ENCODE measurements around the gene TMPRSS7. TPM values are rescaled to one million over a fixed set of nuclear protein-coding genes. Genes with fewer than 3 reads are reported as not detected.
"Not testable (repeated sequence)": the region's sequence is repeated elsewhere in the genome, so short reads cannot be mapped to it uniquely, and the experiment has no call there.

TMPRSS7 gene
- total RNA-seq, 1 experiment from 2014 or later: 0.10 TPM

DNA sequence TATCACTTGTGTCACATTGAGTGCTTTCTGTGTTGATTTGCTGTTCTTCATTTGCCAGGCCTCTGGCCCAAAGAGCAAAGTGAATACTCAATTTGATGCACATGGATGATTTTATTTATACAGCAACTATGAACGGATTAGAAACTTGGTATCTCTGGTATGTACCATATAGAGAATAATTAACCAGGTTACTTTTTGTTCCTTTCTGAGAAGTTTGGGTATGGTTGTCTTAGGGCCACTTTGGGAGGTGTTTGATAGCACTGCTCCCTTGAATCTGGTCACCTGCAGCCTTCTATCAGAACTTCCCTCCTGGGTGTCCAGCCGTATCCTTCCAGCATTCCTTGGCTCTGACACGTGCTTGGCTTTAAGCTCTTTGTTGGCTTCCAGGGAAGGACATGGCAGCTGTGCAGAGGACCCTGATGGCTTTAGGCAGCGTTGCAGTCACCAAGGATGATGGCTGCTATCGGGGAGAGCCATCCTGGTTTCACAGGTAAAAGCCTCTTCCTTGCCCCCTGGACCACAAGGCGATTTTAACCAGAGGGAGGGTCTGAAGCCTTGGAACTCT is 23.1 kb upstream of the TMPRSS7 start:
- DNase-seq (ENCODE audit: low read depth): no peak

DNA sequence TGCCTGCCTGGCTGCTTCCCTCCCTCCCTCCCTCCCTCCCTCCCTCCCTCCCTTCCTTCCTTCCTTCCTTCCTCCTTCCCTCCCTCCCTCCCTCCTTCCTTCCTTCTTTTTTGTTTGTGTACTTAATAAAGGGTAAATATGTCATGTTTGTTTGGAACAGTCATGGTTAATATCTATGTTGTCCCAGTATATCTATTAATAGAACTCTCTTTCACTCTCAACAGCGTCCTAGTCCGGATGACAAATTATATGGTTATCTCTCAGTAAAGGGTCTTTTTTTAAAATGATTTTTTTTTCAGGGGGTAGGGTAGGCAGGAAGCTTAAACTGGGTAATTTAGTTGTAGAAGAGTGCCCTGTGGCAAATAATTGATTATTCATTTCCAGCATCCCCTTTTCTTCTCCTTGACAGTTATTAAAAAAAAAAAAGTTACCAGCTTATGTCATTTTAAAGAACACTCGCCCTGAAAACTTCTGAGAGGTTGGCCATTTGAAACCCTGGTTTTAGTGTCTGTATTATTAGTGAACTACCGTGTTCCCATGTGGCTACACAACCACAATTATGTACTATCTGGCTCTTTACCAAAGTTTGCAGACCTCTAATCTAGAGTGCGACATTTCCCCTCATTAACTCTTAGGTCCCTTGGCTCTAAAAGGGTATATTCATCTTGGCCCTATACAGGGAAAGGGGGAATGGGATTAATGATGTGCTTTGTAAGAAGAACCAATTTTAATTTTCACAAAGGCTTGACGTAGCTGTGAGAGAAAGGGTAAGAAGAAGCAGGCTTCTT is 22.1 kb upstream of the TMPRSS7 start:
- no peak for DNase-seq (ENCODE audit: low read depth)

DNA sequence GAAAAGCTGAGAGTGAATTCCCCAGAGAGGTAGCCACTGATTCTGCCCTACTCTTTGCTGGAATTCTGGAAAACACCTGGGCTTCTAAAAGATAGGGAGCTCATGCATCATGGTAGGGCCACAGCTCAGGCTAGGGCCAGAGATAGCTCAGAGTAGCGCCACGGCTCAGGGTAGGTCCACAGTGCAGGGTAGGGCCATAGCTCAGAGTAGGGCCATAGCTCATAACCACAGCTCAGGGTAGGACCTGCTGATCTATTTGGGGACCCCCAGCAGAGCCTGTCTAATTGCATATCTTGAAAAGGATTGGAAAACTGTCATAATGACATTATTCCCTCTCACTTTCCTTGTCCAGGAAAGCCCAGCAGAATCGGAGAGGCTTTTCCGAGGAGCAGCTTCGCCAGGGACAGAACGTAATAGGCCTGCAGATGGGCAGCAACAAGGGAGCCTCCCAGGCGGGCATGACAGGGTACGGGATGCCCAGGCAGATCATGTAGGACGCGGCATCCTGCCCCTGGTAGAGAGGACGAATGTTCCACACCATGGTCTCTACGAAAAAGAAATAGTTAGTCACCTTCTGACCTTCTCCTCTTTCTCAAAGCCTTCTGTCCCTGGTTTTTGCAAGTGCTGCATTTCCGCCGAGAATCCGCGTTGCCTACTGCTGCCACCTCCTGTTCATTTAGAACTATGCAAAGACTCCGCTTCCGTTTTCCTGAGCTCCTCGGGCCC is 21.3 kb upstream of the TMPRSS7 start:
- peak; percentile 72 for DNase-seq (ENCODE audit: low read depth)

DNA sequence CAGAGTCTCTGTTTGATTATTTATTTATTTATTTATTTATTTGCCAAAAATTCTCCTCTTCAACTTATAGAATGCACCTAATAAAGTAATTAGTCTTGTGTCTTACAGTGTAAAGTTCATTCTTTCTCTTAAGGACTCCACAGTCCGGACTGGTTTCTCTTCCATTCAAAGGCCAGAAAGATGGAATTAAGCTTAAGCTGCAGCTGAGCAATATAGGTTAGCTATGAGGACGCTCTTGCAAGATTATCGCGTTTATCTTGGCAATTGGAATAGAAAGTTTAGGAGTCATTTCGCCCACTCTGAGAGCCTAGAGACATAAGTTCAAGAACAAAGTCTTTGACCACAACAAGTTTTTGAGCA is 20.8 kb upstream of the TMPRSS7 start:
- DNase-seq (ENCODE audit: low read depth): no peak

DNA sequence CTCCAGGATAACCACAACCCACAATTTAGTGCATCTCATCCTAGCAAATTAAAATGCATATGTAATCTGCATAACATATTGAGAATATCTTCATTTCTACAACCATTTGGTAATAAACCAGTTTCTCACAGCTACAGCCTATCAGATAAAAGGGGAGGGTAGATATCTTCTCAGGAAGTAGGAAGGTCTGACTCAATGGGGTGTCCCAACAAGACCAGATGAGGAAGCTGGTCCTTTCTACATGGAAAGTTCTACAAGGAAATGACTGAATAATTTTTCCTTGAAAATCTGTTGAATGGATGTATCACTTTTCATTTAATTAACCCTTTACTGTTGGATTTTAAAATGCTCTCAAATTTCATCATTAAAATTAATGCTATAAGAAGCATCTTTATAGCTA is 17.4 kb upstream of the TMPRSS7 start:
- DNase-seq (ENCODE audit: low read depth): peak; percentile 34

DNA sequence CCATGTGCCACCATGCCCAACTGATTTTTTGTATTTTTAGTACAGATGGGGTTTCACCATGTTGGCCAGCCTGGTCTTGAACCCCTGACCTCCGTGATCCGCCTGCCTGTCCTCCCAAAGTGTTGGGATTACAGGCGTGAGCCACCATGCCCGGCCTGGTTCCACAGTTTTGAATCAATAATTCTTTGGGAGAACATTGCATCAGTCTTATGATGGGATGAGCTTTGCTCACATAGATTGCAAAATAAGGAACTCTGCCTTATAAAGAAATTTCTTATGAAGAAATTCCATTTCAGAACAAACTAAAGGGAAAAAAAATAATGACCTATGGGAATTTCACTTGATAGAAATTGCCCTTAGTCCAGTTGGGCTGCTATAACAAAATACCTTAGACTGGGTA is 15.8 kb upstream of the TMPRSS7 start:
- DNase-seq (ENCODE audit: low read depth): no peak

DNA sequence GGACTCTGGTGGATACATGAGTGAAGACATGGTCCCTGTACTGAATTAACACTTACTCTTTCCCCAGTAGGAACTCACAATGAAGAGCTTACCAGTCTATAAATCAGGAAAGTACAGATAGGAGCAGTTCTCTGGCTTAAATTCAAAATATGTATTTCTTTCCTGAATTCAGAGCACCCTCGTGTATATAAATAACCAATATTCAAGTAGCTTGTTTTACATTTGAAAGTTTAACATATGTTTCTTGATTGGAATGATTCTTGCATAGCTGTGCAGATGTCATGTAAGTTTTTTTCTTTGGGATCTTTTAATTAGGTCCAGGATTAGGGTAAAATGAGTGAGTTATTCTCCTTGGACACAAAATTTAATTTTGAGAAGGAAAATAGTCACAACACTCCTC is 14.8 kb upstream of the TMPRSS7 start:
- no peak for DNase-seq (ENCODE audit: low read depth)

DNA sequence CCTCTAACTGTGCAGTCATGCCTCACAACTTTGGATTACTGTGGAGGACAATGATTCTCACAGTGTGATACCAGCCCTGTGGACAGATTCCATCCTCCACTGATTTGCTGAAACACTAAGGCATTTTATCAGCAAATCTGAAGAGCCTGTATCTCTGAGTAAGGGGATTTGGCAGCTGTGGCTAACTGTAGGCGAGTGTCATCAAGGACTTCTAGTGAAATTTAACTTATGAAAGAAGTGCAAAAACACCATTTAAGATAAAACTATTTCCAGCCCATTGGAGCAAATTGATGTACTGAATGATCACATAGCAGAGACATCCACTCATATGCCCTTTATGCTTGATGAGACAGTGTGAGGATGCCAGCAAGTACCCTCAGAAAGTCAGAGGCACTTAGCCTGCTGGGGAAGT is 13.9 kb upstream of the TMPRSS7 start:
- DNase-seq (ENCODE audit: low read depth): no peak

DNA sequence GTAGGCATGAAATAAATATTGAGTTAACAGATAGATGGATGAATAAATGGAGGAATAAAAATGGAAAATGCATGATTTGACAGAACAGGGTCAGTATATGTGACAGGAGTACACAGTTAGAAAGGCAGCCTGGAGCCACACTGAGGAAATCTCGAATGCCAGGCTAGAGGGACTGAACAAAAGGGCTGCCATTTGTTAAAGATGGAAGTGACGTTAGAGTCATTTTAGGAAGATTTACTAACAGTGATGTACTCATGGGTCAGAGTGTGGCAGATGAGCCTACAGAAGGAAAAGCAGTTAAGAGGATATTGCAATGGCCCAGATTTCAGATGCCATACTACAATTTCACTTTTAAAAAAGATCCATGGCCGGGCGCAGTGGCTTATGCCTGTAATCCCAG is 7.4 kb upstream of the TMPRSS7 start:
- DNase-seq (ENCODE audit: low read depth): no peak

DNA sequence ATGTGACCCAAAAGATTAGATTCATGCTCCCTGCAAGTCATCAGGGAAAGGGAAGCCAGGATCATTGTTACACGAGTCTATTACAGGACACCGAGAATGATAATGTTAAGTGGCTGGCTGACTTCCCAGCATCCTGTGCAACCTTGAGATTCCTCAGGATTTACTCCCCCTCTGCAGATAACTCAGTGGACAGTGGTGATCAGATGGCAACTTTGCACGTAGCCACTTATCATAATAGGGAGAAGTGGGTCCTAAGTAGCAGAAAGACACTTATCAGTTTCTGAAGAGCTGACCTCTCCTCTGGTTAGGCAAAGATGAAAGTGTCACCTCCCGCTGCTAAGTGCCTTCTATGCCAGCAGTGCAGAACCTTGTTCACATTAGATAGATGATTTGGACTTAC is 6.7 kb upstream of the TMPRSS7 start:
- no peak for DNase-seq (ENCODE audit: low read depth)

DNA sequence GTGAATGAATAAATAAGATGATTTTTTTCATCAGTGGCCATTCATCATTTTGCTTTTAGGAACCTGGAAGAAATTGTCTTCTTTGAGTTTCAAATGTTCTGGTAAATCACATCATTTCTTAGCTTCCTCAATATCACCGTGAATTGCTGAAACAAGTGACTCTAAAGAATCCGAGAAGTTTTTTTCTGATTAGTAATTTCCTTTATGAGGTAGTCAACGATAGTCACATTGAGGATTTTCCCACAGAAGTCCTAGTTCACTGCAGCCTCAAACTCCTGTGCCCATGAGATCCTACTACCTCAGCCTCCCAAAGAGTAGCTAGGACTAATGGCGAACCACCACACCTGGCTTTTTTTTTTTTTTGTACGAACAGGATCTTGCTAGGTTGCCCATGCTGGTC is 3.6 kb upstream of the TMPRSS7 start:
- peak; percentile 86 for DNase-seq (ENCODE audit: low read depth)

DNA sequence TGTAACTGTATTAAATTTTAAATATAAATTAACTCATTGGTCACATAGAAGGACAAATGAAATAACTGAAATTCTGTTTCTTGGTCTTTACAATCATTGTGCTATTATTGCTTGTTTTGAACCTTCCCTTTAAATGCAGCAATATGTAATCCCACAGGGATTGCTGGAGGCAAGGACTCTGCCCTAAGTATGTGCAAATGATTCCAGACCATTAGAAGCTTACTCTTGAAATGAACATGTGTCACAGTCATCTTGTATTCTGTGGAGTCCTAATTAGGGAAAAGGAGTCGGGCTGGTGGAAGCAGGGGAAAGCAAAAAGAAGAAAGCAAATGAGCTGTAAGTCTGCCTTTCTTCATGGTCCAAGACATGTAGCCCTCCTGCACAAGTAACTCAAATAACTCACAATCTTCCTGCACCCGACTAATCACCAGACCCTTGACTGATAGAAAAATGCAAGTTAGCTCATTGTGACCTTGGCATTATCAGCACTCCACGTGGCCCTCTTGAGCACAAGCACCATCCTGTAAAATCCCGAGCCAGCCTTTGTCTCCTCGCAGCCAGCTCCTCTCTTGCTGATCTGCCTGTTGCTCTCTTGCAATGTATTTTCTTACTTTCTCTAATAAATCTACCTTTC is 2.3 kb upstream of the TMPRSS7 start:
- no peak for DNase-seq (ENCODE audit: low read depth)

DNA sequence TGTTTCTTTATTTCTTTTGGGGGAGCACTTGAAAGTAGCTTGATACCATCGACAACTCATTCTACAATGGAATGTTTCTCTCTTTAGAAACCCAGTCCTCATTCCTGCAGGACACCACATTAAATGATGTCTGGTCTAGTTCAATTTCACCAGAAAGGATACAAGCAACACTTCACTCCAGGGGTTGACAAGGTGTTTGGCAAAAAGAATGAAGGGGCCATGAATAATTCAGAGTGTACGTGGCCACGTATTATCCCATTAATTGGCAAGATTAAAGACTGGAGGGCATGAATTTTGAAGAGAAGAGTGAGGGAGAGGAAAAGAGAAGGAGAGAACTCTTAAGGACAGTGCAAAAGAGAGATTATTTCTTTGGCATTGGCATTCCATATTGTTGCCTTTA is 705 bp downstream of the TMPRSS7 start:
- no peak for DNase-seq (ENCODE audit: low read depth)

DNA sequence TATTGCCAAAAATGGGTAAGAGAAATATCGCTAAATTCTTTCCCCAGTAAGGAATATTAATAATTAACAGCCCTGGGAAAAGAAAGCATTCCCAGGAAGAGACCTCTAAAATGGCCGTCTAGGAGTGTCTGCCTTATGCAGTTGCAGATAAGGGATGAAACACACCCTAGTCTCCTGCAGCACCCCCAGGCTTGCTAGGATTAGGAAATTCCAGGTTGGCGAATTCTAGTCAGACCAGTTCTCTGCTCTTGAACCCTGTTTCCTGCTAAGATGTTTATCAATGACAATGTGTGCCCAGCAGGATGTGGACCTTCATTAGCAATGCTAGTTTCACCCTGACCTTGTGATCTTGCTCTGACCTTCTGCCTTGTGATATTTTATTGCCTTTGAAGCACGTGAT is 2.7 kb downstream of the TMPRSS7 start:
- not testable (repeated sequence) for DNase-seq (ENCODE audit: low read depth)

DNA sequence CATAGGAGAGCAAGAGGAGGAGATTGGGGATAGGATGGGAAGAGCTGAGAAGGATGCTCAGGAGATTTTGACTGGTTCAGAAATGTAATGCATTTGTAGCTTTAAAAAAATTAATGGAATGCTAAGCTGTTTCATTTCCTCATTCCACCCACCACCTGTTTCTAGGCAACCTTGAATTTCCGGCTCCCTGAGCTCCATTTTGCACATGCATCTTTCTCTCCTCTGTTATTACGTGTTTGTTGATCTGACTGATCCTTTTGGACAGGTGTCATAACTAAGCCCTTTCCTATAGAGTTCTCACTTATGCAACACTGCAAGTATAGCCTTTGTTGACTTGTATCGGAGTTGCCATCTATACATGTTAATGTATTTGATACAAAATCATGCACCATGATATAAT is 4.3 kb downstream of the TMPRSS7 start:
- no peak for DNase-seq (ENCODE audit: low read depth)

DNA sequence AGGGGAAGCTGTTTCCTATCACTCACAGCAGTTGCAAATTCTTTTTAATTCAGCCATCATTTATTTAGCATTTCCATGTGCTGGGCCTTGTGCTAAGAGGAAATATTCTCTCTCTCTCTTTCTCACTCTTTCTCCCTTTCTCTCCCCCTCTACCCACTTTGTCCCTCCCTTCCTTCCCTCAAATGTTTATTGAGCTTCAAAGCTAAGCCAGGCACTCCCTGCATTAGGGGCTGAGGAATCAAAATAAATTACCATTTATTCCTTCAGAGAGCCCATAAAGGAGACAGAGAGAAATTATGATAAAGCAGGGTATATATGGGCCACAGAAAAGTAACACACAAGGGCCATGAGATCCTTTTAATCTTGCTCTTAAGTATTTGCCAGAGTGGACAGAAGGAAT is 6.8 kb downstream of the TMPRSS7 start:
- no peak for DNase-seq (ENCODE audit: low read depth)

DNA sequence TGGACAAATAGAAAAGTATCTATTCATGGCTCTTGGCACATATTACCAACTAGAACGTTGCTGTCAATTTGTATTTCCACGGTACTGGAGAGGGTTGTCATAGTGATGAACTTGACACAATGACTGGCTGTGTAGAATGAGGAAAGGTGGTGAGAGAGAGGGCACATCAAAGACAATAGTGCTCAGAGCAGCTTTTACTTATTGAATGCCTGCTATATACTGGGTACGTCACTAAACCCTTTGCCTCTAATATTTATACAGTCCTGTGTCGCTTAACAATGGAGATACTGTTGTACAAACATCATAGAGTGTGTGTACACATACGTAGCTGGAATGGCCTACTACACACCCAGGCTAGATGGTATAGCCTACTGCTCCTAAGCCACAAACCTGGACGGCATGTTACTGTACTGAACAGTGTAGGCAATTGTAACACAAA is 8.3 kb downstream of the TMPRSS7 start:
- DNase-seq (ENCODE audit: low read depth): no peak

DNA sequence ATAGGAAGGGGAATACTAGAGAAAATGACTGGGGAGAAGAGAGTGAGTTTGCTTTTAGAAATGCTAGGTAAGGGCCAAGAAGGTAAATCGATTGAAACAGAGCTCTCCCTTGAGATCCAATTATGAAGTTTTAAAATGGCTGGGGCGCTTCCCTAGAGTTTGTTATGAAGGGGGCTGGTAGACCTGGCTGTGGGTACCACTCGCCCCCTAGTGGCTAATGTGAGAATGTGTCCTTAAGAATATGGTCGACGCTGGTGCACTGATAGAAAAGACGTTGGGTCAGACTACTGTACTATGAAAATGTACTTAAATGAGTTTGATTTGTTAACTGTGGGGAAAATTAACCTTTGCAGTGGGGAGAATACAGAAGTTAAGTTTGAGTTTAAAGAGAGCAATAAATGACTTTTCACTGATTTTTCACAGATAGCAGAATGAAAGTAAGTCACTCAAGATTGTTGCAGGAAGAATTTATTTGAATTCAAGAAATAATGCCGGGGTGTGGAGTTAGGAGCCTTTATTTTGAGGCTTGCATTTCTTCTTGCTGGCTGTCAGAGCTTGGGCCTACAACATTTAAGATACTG is 9.2 kb downstream of the TMPRSS7 start:
- DNase-seq (ENCODE audit: low read depth): peak; percentile 81

DNA sequence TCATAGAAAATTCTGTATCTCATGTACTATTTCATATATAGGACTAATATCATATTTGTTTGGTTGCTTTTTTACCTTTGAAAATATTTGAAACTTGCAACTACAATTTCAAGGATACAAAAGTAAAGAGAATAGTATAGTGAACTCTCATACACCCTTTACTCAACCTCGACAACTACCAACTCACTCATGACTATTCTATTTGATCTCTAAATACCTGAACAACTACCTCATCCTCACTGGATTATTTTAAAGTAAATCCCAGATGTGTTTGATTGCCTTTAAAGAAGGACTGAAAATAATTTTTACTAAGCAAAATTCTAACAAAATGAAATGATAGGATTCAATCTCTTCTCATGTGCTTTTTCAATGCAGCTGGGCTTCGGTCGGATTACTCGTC is 12.1 kb downstream of the TMPRSS7 start:
- DNase-seq (ENCODE audit: low read depth): no peak

DNA sequence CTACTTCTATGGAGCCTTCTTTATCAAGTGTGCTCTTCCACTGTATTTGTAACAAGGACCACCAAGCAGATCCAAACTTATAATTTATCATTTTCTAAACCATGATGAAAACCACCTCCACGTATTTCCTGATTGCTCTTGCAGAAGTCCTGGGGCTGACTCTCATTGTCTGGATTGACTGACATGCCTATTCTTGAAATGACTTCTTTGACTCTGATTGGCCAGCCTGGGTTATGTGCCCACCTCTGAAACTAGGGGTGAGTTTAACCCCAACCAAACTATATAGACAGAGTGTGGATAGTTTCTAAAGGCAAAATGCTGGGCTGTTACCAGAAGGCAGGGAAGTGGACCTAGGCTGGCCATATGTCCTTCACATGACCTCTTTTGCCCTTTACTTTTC is 12.7 kb downstream of the TMPRSS7 start:
- DNase-seq (ENCODE audit: low read depth): no peak

DNA sequence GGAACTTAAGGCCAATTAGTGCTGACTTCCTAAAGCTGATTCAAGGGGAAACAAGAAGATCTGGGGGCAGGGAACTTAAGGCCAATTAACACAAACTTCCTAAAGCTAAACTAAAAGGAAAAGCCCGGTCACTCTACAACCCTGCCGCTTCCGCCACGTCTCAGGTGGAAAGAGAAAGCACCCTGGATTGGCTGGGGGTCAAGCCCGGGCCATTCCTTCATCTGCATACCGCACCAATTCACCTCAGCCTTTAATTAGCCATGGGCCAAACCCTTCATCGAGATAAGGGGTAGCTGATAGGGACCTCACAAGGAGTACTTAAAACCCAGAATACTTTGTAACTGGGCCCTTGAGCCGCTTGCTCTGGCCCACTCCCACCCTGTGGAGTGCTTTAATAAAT is 14.4 kb downstream of the TMPRSS7 start:
- no peak for DNase-seq (ENCODE audit: low read depth)

DNA sequence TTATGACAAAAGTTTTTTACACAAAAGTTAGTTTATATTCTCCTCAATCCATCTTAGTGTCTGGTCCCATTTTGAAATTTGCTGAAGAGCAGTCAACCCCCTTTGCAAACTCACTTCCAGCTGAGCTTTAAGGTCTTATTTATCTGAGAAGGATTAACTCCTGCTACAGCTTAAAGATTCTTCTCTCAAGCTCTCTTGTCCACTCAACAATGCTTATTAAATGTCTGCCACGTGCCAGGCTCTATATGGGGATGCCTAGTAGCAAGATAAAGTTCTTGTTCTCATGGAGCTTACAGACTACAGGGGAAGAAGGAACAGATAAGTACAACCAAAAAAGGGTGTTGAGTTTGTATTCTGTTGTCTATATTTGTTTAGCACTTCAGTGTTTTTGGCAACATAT is 18.7 kb downstream of the TMPRSS7 start:
- DNase-seq (ENCODE audit: low read depth): no peak

All from HT1080 (cell line).